A549 (cell line): Measurements from ENCODE around the gene CCSER1. TPM values are rescaled to one million over a fixed set of nuclear protein-coding genes. Genes with fewer than 3 reads are reported as not detected.
A peak's percentile ranks its signal among the peaks of the same experiment; 100 is the strongest.

Experiments used
- ATAC-seq, 2 experiments: fragments of 200-7000 bp in 1 of 2; fragments of >200 bp in 1 of 2; cut with Nextera tagmentation in 1 of 2; cut with Tn5 transposase in 1 of 2; 3 replicates each; pipeline versions ENCODE4 v1.8.0 to v1.9.1; 2018 to 2020; ENCODE audit warnings: mild to moderate bottlenecking in 1 of 2, moderate library complexity in 1 of 2
- CTCF ChIA-PET: fragments of 300-600 bp; sonication (Branson Sonifier 250); formaldehyde crosslinking; extraction: SDS; loops from one replicate; lab custom pipeline; 2021; ENCODE audit warnings: antibody characterized with exemption, inconsistent platforms; lab: Yijun Ruan, JAX
- POLR2A ChIA-PET: fragments of 350-600 bp; formaldehyde crosslinking; extraction: SDS; loops from one replicate; lab custom pipeline; 2021; ENCODE audit warnings: antibody characterized with exemption, inconsistent platforms; lab: Yijun Ruan, JAX
- DNase-seq, 2 experiments: peaks; one replicate each; pipeline versions ENCODE4 v3.0.0 to v3.0.0-alpha.2; 2011 to 2016; ENCODE audit warnings: low read depth in 1 of 2, low spot score in 1 of 2
- FAIRE-seq: peaks from 2 replicates; lab custom pipeline; 2011; peaks lifted over from hg19 to GRCh38; lab: Jason Lieb, UNC
- H3K27ac ChIP-seq, 2 experiments: fragments of >200 bp; sonication (Bioruptor Twin); formaldehyde crosslinking; 3 replicates each; pipeline ENCODE4 v1.5.1; 2016 to 2017
- H3K4me1 ChIP-seq: fragments of >200 bp; sonication (Bioruptor Twin); formaldehyde crosslinking; 3 replicates; pipeline ENCODE4 v1.6.1; 2016
- H3K4me2 ChIP-seq: fragments of >200 bp; sonication (Bioruptor Twin); formaldehyde crosslinking; 3 replicates; pipeline ENCODE4 v1.6.1; 2016
- H3K4me3 ChIP-seq: fragments of >200 bp; sonication (Bioruptor Twin); formaldehyde crosslinking; 3 replicates; pipeline ENCODE4 v1.5.1; 2016
- H3K9me3 ChIP-seq: fragments of >200 bp; sonication (Bioruptor Twin); formaldehyde crosslinking; 3 replicates; pipeline ENCODE4 v1.6.1; 2016
- CHD4 ChIP-seq: fragments of 200-600 bp; sonication (generic); IDR thresholded peaks from 2 replicates; pipeline ENCODE4 v1.6.1; 2016; ENCODE audit warnings: antibody characterized with exemption, mild to moderate bottlenecking, borderline replicate concordance
- CTCF ChIP-seq: fragments of >200 bp; sonication (Bioruptor Twin); formaldehyde crosslinking; IDR thresholded peaks from 3 replicates; pipeline ENCODE4 v1.5.1; 2016
- E2F6 ChIP-seq: IDR thresholded peaks from 2 replicates; pipeline ENCODE4 v1.6.1; 2012; ENCODE audit warnings: low read depth, borderline replicate concordance
- EHF ChIP-seq: fragments of 250-450 bp; sonication (Bioruptor Pico); IDR thresholded peaks from 2 replicates; pipeline ENCODE4 v1.5.0; 2020; ENCODE audit warnings: mild to moderate bottlenecking
- EHMT2 ChIP-seq: fragments of 200-600 bp; sonication (generic); IDR thresholded peaks from 2 replicates; pipeline ENCODE4 v1.6.1; 2016; ENCODE audit warnings: antibody characterized with exemption, low read depth, mild to moderate bottlenecking, moderate library complexity
- FOSB ChIP-seq: fragments of 250-450 bp; sonication (Bioruptor Pico); IDR thresholded peaks from 2 replicates; pipeline ENCODE4 v1.5.0; 2020; ENCODE audit warnings: mild to moderate bottlenecking, moderate library complexity
- FOXS1 ChIP-seq: fragments of 250-450 bp; sonication (Bioruptor Pico); IDR thresholded peaks from 2 replicates; pipeline ENCODE4 v1.5.0; 2020; ENCODE audit warnings: mild to moderate bottlenecking, moderate library complexity
- GATA3 ChIP-seq: IDR thresholded peaks from 2 replicates; pipeline ENCODE4 v1.6.1; 2012; ENCODE audit warnings: borderline replicate concordance
- HDAC2 ChIP-seq: fragments of 200-600 bp; sonication (generic); IDR thresholded peaks from 2 replicates; pipeline ENCODE4 v1.6.1; 2016
- HOXA7 ChIP-seq: fragments of 250-450 bp; sonication (Bioruptor Pico); IDR thresholded peaks from 2 replicates; pipeline ENCODE4 v1.5.0; 2020; ENCODE audit warnings: mild to moderate bottlenecking, moderate library complexity
- HOXB13 ChIP-seq: fragments of 250-450 bp; sonication (Bioruptor Pico); IDR thresholded peaks from 2 replicates; pipeline ENCODE4 v1.5.0; 2020; ENCODE audit warnings: low read depth, mild to moderate bottlenecking, moderate library complexity
- HOXB5 ChIP-seq: fragments of 250-450 bp; sonication (Bioruptor Pico); IDR thresholded peaks from 2 replicates; pipeline ENCODE4 v1.5.0; 2020; ENCODE audit warnings: mild to moderate bottlenecking, moderate library complexity
- JUNB ChIP-seq: fragments of >200 bp; sonication (Bioruptor Twin); formaldehyde crosslinking; IDR thresholded peaks from 2 replicates; pipeline ENCODE4 v1.6.1; 2016
- KDM1A ChIP-seq: fragments of 200-600 bp; sonication (generic); IDR thresholded peaks from 2 replicates; pipeline ENCODE4 v1.6.1; 2016; ENCODE audit warnings: low read depth, mild to moderate bottlenecking
- MAZ ChIP-seq: fragments of 150-350 bp; IDR thresholded peaks from 2 replicates; pipeline ENCODE4 v1.6.1; 2014; ENCODE audit warnings: antibody characterized with exemption, low read depth, low read length, borderline replicate concordance
- MYC ChIP-seq: IDR thresholded peaks from 2 replicates; pipeline ENCODE4 v1.6.1; 2012; ENCODE audit warnings: mild to moderate bottlenecking, inconsistent platforms, low read length, improper control_type of control experiment, borderline replicate concordance
- NFE2L2 ChIP-seq: fragments of 150-350 bp; conservative IDR thresholded peaks from 2 replicates; pipeline ENCODE4 v1.6.1; 2014; ENCODE audit warnings: low read length
- PBX3 ChIP-seq: IDR thresholded peaks from 2 replicates; pipeline ENCODE4 v1.6.1; 2012
- POLR2A ChIP-seq: IDR thresholded peaks from 2 replicates; pipeline ENCODE4 v1.6.1; 2012; ENCODE audit warnings: mild to moderate bottlenecking, low read length
- POLR2AphosphoS2 ChIP-seq: conservative IDR thresholded peaks from 2 replicates; pipeline ENCODE4 v1.6.1; 2012; ENCODE audit warnings: low read length, improper control_type of control experiment, inconsistent platforms
- RNF2 ChIP-seq: fragments of 200-600 bp; sonication (generic); IDR thresholded peaks from 2 replicates; pipeline ENCODE4 v1.6.1; 2016; ENCODE audit warnings: low read depth, mild to moderate bottlenecking, antibody characterized with exemption, moderate library complexity, borderline replicate concordance
- SREBF2 ChIP-seq: fragments of 450-650 bp; IDR thresholded peaks from 2 replicates; pipeline ENCODE4 v1.6.1; 2014; ENCODE audit warnings: mild to moderate bottlenecking, moderate library complexity
- TP53 ChIP-seq: fragments of 250-450 bp; sonication (Bioruptor Pico); IDR thresholded peaks from 2 replicates; pipeline ENCODE4 v1.5.0; 2021; ENCODE audit warnings: mild to moderate bottlenecking, moderate library complexity
- ZC3H11A ChIP-seq: fragments of 450-650 bp; IDR thresholded peaks from 2 replicates; pipeline ENCODE4 v1.6.1; 2014; ENCODE audit warnings: antibody characterized with exemption, mild to moderate bottlenecking
- ZNF302 ChIP-seq: fragments of 250-450 bp; sonication (Bioruptor Pico); IDR thresholded peaks from 2 replicates; pipeline ENCODE4 v1.9.0; 2021; ENCODE audit warnings: inconsistent platforms, mild to moderate bottlenecking, moderate library complexity
- WGBS: methylation state at CpG from one replicate; pipeline ENCODE4 v1.1.6; 2017; ENCODE audit errors: missing lambda C conversion rate; 5-methylcytosine and 5-hydroxymethylcytosine counted together
- polyA plus RNA-seq, 4 experiments: library from polyadenylated mRNA; depleted of rRNA in 3 of 4; stranded (reverse); fragments of >200 nt; fragmentation: RNase III in 1 of 4; extraction: RNeasy Plus Mini Kit Qiagen cat#74134 plus additional on column Dnase treatment in 1 of 4; gene quantifications; 2 replicates in 3 of 4; 3 replicates in 1 of 4; pipeline ENCODE4 v1.2.3, GENCODE V29; 2011 to 2017
- TF ChIP-seq, protein P1 (sequence below): fragments of 250-450 bp; sonication (Bioruptor Pico); IDR thresholded peaks from 2 replicates; pipeline ENCODE4 v1.5.0; 2021; ENCODE audit warnings: mild to moderate bottlenecking, moderate library complexity, borderline replicate concordance
- TF ChIP-seq, protein P2 (sequence below): IDR thresholded peaks from 2 replicates; pipeline ENCODE4 v1.6.1; 2012

Gene CCSER1
- polyA plus RNA-seq, 2 of the 4 experiments (the other 2 are of a cell fraction), result 0.06 TPM; not detected in 1

- CTCF ChIA-PET, result no interaction called here
- H3K27ac ChIP-seq, result no peak overlapping the region
- POLR2A ChIA-PET, result no interaction called here
- DNase-seq (no peak), ATAC-seq (no peak), FAIRE-seq (no peak)
- H3K4me1 ChIP-seq, result no peaks in the 10 kb centered on the region
- WGBS, result 26% methylated on average over 7 of the region's 7 CpGs
- H3K4me2 ChIP-seq, result 0 out of 3 replicates have a peak overlapping the region, but pooled peaks have one; percentile 15
- no peaks in the 10 kb centered on the region for H3K9me3 ChIP-seq
- no peak overlapping the region for H3K4me3 ChIP-seq
- TF ChIP-seq PBX3, result no peak
- TF ChIP-seq, protein P1, sequence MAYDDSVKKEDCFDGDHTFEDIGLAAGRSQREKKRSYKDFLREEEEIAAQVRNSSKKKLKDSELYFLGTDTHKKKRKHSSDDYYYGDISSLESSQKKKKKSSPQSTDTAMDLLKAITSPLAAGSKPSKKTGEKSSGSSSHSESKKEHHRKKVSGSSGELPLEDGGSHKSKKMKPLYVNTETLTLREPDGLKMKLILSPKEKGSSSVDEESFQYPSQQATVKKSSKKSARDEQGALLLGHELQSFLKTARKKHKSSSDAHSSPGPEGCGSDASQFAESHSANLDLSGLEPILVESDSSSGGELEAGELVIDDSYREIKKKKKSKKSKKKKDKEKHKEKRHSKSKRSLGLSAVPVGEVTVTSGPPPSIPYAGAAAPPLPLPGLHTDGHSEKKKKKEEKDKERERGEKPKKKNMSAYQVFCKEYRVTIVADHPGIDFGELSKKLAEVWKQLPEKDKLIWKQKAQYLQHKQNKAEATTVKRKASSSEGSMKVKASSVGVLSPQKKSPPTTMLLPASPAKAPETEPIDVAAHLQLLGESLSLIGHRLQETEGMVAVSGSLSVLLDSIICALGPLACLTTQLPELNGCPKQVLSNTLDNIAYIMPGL (CRISPR knock-in tag), result no peak
- no peak for TF ChIP-seq EHMT2
- TF ChIP-seq, protein P2, sequence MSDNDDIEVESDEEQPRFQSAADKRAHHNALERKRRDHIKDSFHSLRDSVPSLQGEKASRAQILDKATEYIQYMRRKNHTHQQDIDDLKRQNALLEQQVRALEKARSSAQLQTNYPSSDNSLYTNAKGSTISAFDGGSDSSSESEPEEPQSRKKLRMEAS, result no peak
- no peak for TF ChIP-seq JUNB
- no peak for TF ChIP-seq SREBF2
- no peak for TF ChIP-seq CHD4
- TF ChIP-seq MYC, result no peak
- TF ChIP-seq ZNF302 (CRISPR knock-in tag), result no peak
Measured at GRCh38 chr4:90641861-90642599, 514.8 kb downstream of the CCSER1 start.

- no peak overlapping the region for H3K27ac ChIP-seq
- H3K9me3 ChIP-seq, result no peaks in the 10 kb centered on the region
- no peak overlapping the region for H3K4me3 ChIP-seq
- ChIA-PET CTCF (no interaction called here), POLR2A (no interaction called here)
- H3K4me1 ChIP-seq, result no peaks in the 10 kb centered on the region
- H3K4me2 ChIP-seq, result no peak overlapping the region
- DNase-seq (no peak), ATAC-seq (no peak), FAIRE-seq (no peak)
- 74% methylated on average over 1 of the region's 1 CpG for WGBS
- no peak for TF ChIP-seq SREBF2
- TF ChIP-seq HOXB5, result no peak
- no peak for TF ChIP-seq E2F6
- TF ChIP-seq CHD4, result no peak
Measured at GRCh38 chr4:90643156-90643555, 516.0 kb downstream of the CCSER1 start.

DNA sequence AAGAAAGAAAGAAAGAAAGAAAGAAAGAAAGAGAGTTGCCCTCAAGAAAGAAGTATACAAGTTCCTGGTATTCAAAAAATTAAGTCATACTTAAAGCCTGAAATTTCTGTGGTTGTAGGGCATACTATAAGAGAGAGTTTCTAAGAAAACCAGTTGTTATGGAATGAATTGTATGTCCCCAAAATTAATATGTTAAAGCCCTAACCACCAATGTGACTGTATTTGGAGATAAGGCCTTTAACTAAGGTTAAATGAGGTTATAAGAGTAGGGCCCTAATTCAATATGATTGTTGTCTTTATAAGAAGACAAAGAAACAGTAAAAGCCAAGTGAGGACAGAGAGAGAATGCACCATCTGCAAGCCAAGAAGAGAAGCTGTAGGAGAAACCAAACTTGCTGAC lies 521.1 kb downstream of the CCSER1 start:
- Histone ChIP-seq H3K9me3 (no peaks in the 10 kb centered on the region), H3K4me1 (no peaks in the 10 kb centered on the region), H3K4me3 (no peak overlapping the region), H3K27ac (no peak overlapping the region), H3K4me2 (no peak overlapping the region)
- FAIRE-seq, result no peak
- ATAC-seq, result no peak
- no peak for TF ChIP-seq TP53 (CRISPR knock-in tag)
- no peak for TF ChIP-seq EHF (CRISPR knock-in tag)
- TF ChIP-seq HOXA7 (CRISPR knock-in tag), result no peak
- no peak for TF ChIP-seq NFE2L2
- no peak for TF ChIP-seq RNF2
- TF ChIP-seq CHD4, result no peak
- no peak for TF ChIP-seq SREBF2
- no peak for TF ChIP-seq HDAC2
- TF ChIP-seq FOSB (CRISPR knock-in tag), result no peak
- TF ChIP-seq GATA3, result no peak
- no peak for TF ChIP-seq ZC3H11A
- TF ChIP-seq CTCF, result no peak
- TF ChIP-seq FOXS1 (CRISPR knock-in tag), result no peak
- TF ChIP-seq MAZ, result no peak
- no peak for TF ChIP-seq HOXB13 (CRISPR knock-in tag)
- no peak for TF ChIP-seq POLR2A
- TF ChIP-seq KDM1A, result no peak
- no peak for TF ChIP-seq POLR2AphosphoS2
- ChIA-PET CTCF (no interaction called here), POLR2A (no interaction called here)
- DNase-seq, result no peak
